ENCODE measurements around the gene ZNF138. TPM values are rescaled to one million over a fixed set of nuclear protein-coding genes. Genes with fewer than 3 reads are reported as not detected.
"Not testable (repeated sequence)": the region's sequence is repeated elsewhere in the genome, so short reads cannot be mapped to it uniquely, and the experiment has no call there.

The ZNF138 gene
- total RNA-seq, 5 donors from 2014 or later (not counting 1 experiment from before 2014, with no cell fraction given), result 9.3 to 13.4 (median 11.1) TPM

DNA sequence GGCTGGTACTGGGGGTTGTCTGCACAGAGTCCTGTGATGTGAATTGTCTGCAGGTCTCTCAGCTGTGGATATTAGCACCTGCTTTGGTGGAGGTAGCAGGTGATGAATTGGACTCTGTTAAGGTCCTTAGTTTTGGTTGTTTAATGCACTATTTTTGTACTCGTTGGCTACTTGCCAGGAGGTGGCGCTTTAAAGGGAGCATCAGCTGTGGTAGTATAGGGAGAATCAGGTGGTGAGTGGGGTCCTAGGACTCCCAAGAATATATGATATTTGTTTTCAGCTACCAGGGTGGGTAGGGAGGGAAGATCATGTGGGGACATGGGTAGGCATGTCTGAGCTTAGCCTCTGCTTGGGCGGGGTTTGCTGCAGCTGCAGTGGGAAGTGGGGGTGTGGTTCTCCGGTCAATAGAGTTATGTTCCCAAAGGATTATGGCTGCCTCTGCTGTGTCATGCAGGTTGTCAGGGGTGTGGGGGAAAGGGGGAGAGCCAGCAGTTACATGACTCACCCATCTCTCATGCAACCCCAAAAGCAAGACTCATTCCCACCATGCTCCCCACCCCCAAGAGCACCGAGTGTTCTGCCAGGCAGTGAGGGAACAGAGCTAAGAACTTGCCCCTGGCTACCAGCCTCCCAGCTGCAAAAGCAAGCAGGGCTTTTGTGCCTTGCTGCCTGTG is 55.2 kb downstream of the ZNF138 start:
- no peaks in the 10 kb centered on the region for H3K27me3 ChIP-seq (replicated peaks in 1 of 2; ENCODE audit: control insufficient read depth in 2 of 2, extremely low read depth in 1 of 2, insufficient read depth in 2 of 2, low read length in 1 of 2)
- H3K9me3 ChIP-seq, result no peaks in the 10 kb centered on the region
- DNase-seq, result no peak
- ATAC-seq (replicated peaks in 1 of 4), result no peak
- no peaks in the 10 kb centered on the region for H3K4me1 Mint-ChIP-seq
- H3K27ac Mint-ChIP-seq, result no peak overlapping the region
- H3K4me3 ChIP-seq (ENCODE audit: control insufficient read depth in 1 of 2, extremely low read depth in 1 of 2, low read length in 1 of 2), result no peak overlapping the region
- H3K27me3 Mint-ChIP-seq, result no peaks in the 10 kb centered on the region
- POLR2A ChIA-PET, result no interaction called here
- CTCF ChIA-PET, result no interaction called here
- WGBS (ENCODE audit: insufficient coverage), result 68% methylated on average over 3 of the region's 5 CpGs
- peaks cover 3 to 23% (median 12%) of the 10 kb centered on the region in 3 donors for H3K9me3 Mint-ChIP-seq
- no peak overlapping the region for H3K27ac ChIP-seq (ENCODE audit: low read length)
- H3K4me1 ChIP-seq (ENCODE audit: control insufficient read depth in 1 of 2, extremely low read depth in 1 of 2, insufficient read depth in 2 of 2, low read length in 2 of 2), result no peaks in the 10 kb centered on the region
- H3K4me3 Mint-ChIP-seq, result no peak overlapping the region
- peaks cover 11% of the 10 kb centered on the region for H3K36me3 Mint-ChIP-seq
- H3K36me3 ChIP-seq (ENCODE audit: control insufficient read depth in 2 of 2, extremely low read depth in 1 of 2, insufficient read depth in 1 of 2, low read length in 1 of 2), result no peaks in the 10 kb centered on the region

DNA sequence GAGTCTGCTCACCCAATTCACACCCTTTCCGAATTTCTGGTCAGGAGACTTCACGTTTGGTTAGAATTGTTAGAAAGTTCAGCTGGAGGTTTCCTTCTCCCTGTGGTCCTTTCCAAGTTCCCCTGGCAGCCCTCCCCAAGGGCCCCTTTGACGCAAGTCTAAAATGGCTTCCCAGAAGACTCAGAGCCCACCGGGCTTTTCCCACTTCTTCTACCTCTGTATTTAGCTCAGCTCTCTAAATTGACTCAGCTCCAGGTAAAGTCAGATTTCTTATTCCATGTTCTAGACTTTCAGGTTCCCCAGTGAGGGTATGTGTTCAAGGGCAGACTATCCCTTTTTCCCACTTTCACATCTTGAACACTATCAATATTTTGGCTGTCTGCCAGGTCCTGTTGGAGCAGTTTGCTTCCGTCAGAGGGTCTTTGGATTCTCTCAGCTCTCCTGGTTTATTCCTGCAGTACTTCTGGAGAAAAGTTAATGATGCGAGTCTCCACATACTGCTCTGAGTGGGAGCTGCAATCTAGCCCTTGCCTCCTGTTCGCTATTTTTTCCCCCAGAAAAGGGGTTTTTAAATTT is 55.8 kb downstream of the ZNF138 start:
- H3K4me3 ChIP-seq (ENCODE audit: control insufficient read depth in 1 of 2, extremely low read depth in 1 of 2, low read length in 1 of 2), result no peak overlapping the region
- H3K9me3 ChIP-seq, result no peaks in the 10 kb centered on the region
- WGBS (ENCODE audit: insufficient coverage), result no CpG with 5 or more reads among the region's 7 CpGs
- no peaks in the 10 kb centered on the region for H3K4me1 ChIP-seq (ENCODE audit: control insufficient read depth in 1 of 2, extremely low read depth in 1 of 2, insufficient read depth in 2 of 2, low read length in 2 of 2)
- ATAC-seq (replicated peaks in 1 of 4), result no peak
- H3K27me3 ChIP-seq (replicated peaks in 1 of 2; ENCODE audit: control insufficient read depth in 2 of 2, extremely low read depth in 1 of 2, insufficient read depth in 2 of 2, low read length in 1 of 2), result no peaks in the 10 kb centered on the region
- no peak for DNase-seq
- no peaks in the 10 kb centered on the region for H3K36me3 ChIP-seq (ENCODE audit: control insufficient read depth in 2 of 2, extremely low read depth in 1 of 2, insufficient read depth in 1 of 2, low read length in 1 of 2)
- CTCF ChIA-PET, result no interaction called here
- peaks cover 3 to 22% (median 11%) of the 10 kb centered on the region in 3 donors for H3K9me3 Mint-ChIP-seq
- peaks cover 10% of the 10 kb centered on the region for H3K36me3 Mint-ChIP-seq
- no peak overlapping the region for H3K27ac Mint-ChIP-seq
- H3K27ac ChIP-seq (ENCODE audit: low read length), result no peak overlapping the region
- POLR2A ChIA-PET, result no interaction called here
- no peaks in the 10 kb centered on the region for H3K4me1 Mint-ChIP-seq
- no peak overlapping the region for H3K4me3 Mint-ChIP-seq
- no peaks in the 10 kb centered on the region for H3K27me3 Mint-ChIP-seq

DNA sequence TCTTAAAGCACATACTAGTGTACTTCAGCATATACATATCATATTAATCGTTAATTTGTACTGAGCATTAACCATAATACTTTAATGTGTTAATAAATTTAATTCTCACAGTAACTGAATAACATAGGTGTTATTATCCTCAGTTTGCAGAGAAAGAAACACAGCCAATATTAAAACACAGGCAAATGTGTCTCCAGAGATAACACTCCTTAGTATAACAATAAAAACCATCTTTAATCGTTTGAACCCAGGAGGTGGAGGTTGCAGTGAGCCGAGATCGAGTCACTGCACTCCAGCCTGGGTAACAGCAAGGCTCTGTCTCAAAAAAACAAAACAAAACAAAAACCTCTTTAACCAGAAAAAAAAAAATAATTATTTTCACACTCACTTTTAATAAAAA is 59.5 kb downstream of the ZNF138 start:
- Mint-ChIP-seq H3K4me3 (no peak overlapping the region), H3K9me3 (peaks cover 3 to 5% (median 5%) of the 10 kb centered on the region in 3 donors), H3K36me3 (peaks cover 4% of the 10 kb centered on the region), H3K27ac (no peak overlapping the region), H3K4me1 (no peaks in the 10 kb centered on the region), H3K27me3 (no peaks in the 10 kb centered on the region)
- no peak overlapping the region for H3K4me3 ChIP-seq (ENCODE audit: control insufficient read depth in 1 of 2, extremely low read depth in 1 of 2, low read length in 1 of 2)
- CTCF ChIA-PET, result no interaction called here
- H3K9me3 ChIP-seq, result no peaks in the 10 kb centered on the region
- no peak for DNase-seq
- POLR2A ChIA-PET, result no interaction called here
- no peaks in the 10 kb centered on the region for H3K36me3 ChIP-seq (ENCODE audit: control insufficient read depth in 2 of 2, extremely low read depth in 1 of 2, insufficient read depth in 1 of 2, low read length in 1 of 2)
- no CpG with 5 or more reads among the region's 4 CpGs for WGBS (ENCODE audit: insufficient coverage)
- ATAC-seq (replicated peaks in 1 of 4), result no peak
- no peak overlapping the region for H3K27ac ChIP-seq (ENCODE audit: low read length)
- H3K4me1 ChIP-seq (ENCODE audit: control insufficient read depth in 1 of 2, extremely low read depth in 1 of 2, insufficient read depth in 2 of 2, low read length in 2 of 2), result no peaks in the 10 kb centered on the region
- no peaks in the 10 kb centered on the region for H3K27me3 ChIP-seq (replicated peaks in 1 of 2; ENCODE audit: control insufficient read depth in 2 of 2, extremely low read depth in 1 of 2, insufficient read depth in 2 of 2, low read length in 1 of 2)

DNA sequence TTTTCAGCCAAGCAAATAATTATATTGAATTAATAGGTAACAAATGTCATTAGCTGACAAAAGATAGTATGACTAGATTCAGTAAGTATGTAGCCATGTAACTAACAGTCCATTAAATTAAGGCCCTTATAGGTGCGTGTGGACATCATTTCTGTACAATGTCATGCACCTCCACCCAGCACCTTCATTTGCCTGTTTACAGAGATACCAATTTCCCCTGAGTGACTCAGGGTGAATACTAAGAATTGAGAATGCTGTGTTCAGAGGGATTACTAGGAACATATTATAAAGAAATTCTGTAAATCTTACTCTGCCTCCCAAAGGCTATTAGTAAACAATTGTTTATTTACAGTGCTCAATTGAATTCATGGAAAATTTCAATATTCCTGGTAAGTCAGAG is 60.7 kb downstream of the ZNF138 start:
- Mint-ChIP-seq H3K4me1 (no peaks in the 10 kb centered on the region), H3K27me3 (no peaks in the 10 kb centered on the region), H3K9me3 (peaks cover 0 to 3% (median 0%) of the 10 kb centered on the region in 3 donors), H3K27ac (no peak overlapping the region), H3K4me3 (no peak overlapping the region), H3K36me3 (peaks cover 4% of the 10 kb centered on the region)
- CTCF ChIA-PET, result no interaction called here
- DNase-seq, result no peak
- WGBS (ENCODE audit: insufficient coverage), result no CpG with 5 or more reads among the region's 1 CpG
- no peaks in the 10 kb centered on the region for H3K9me3 ChIP-seq
- H3K27me3 ChIP-seq (replicated peaks in 1 of 2; ENCODE audit: control insufficient read depth in 2 of 2, extremely low read depth in 1 of 2, insufficient read depth in 2 of 2, low read length in 1 of 2), result no peaks in the 10 kb centered on the region
- no peak overlapping the region for H3K27ac ChIP-seq (ENCODE audit: low read length)
- no peak for ATAC-seq (replicated peaks in 1 of 4)
- no peak overlapping the region for H3K4me3 ChIP-seq (ENCODE audit: control insufficient read depth in 1 of 2, extremely low read depth in 1 of 2, low read length in 1 of 2)
- POLR2A ChIA-PET, result no interaction called here
- no peaks in the 10 kb centered on the region for H3K4me1 ChIP-seq (ENCODE audit: control insufficient read depth in 1 of 2, extremely low read depth in 1 of 2, insufficient read depth in 2 of 2, low read length in 2 of 2)
- H3K36me3 ChIP-seq (ENCODE audit: control insufficient read depth in 2 of 2, extremely low read depth in 1 of 2, insufficient read depth in 1 of 2, low read length in 1 of 2), result no peaks in the 10 kb centered on the region

DNA sequence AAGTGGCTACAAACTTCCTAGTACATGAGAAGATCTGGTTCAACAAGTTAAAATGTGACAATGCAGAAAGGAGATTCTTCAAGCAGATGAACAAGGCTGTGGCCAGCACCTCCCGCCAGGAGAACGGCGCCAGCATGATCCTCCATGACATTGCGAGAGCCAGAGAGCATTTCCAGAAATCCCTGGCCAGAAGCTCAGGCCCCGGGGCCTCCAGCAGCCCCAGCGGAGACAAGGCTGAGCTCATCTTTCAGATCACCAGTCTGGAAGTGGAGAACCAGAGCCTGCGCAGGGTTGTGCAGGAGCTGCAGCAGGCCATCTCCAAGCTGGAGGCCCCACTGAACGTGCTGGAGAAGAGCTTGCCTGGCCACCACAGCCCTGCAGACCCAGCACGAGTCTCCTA is 68.8 kb downstream of the ZNF138 start:
- POLR2A ChIA-PET, result no interaction called here
- Histone ChIP-seq H3K27ac (ENCODE audit: low read length) (no peak overlapping the region), H3K4me3 (ENCODE audit: control insufficient read depth in 1 of 2, extremely low read depth in 1 of 2, low read length in 1 of 2) (no peak overlapping the region), H3K27me3 (replicated peaks in 1 of 2; ENCODE audit: control insufficient read depth in 2 of 2, extremely low read depth in 1 of 2, insufficient read depth in 2 of 2, low read length in 1 of 2) (peaks cover 0 to 3% of the 10 kb centered on the region in 2 experiments), H3K4me1 (ENCODE audit: control insufficient read depth in 1 of 2, extremely low read depth in 1 of 2, insufficient read depth in 2 of 2, low read length in 2 of 2) (no peaks in the 10 kb centered on the region), H3K9me3 (no peaks in the 10 kb centered on the region), H3K36me3 (ENCODE audit: control insufficient read depth in 2 of 2, extremely low read depth in 1 of 2, insufficient read depth in 1 of 2, low read length in 1 of 2) (no peaks in the 10 kb centered on the region)
- CTCF ChIA-PET, result no interaction called here
- no peak overlapping the region for H3K4me3 Mint-ChIP-seq
- peaks cover 0 to 9% (median 7%) of the 10 kb centered on the region in 3 donors for H3K9me3 Mint-ChIP-seq
- WGBS (ENCODE audit: insufficient coverage), result 82% methylated on average over 9 of the region's 9 CpGs
- peak in 1 of 35 experiments; percentile 2 for DNase-seq
- H3K27ac Mint-ChIP-seq, result no peak overlapping the region
- H3K36me3 Mint-ChIP-seq, result no peaks in the 10 kb centered on the region
- ATAC-seq (replicated peaks in 1 of 4), result no peak
- H3K27me3 Mint-ChIP-seq, result no peaks in the 10 kb centered on the region
- no peaks in the 10 kb centered on the region for H3K4me1 Mint-ChIP-seq

DNA sequence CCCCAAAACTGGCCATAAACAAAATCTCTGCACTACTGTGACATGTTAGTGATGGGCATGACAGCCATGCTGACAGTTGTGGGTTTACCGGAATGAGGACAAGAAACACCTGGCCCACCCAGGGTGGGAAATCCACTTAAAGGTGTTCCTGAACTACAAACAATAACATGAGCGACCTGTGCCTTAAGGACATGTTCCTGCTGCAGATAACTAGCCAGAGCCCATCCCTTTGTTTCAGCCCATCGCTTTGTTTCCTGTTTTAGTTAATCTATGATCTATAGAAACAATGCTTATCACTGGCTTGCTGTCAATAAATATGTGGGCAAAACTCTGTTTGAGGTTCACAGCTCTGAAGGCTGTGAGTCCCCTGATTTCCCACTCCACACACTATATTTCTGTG is 69.3 kb downstream of the ZNF138 start:
- CTCF ChIA-PET; H3K4me1 ChIP-seq (ENCODE audit: control insufficient read depth in 1 of 2, extremely low read depth in 1 of 2, insufficient read depth in 2 of 2, low read length in 2 of 2); H3K36me3 ChIP-seq (ENCODE audit: control insufficient read depth in 2 of 2, extremely low read depth in 1 of 2, insufficient read depth in 1 of 2, low read length in 1 of 2); H3K4me1 Mint-ChIP-seq; ATAC-seq (replicated peaks in 1 of 4); H3K4me3 ChIP-seq (ENCODE audit: control insufficient read depth in 1 of 2, extremely low read depth in 1 of 2, low read length in 1 of 2); POLR2A ChIA-PET; H3K36me3 Mint-ChIP-seq; H3K27ac Mint-ChIP-seq; H3K4me3 Mint-ChIP-seq; H3K27me3 ChIP-seq (replicated peaks in 1 of 2; ENCODE audit: control insufficient read depth in 2 of 2, extremely low read depth in 1 of 2, insufficient read depth in 2 of 2, low read length in 1 of 2); H3K9me3 ChIP-seq; H3K27ac ChIP-seq (ENCODE audit: low read length); H3K27me3 Mint-ChIP-seq; H3K9me3 Mint-ChIP-seq; DNase-seq: not testable (repeated sequence)
- WGBS (ENCODE audit: insufficient coverage), result 89% methylated on average over 1 of the region's 3 CpGs
